GM23248 (cell line): ENCODE results near the gene AARSD1.

ENCODE experiments used
- EZH2 ChIP-seq: fragments of 200-600 bp; sonication (generic); IDR thresholded peaks from 2 replicates; pipeline ENCODE4 v1.6.1; 2018; ENCODE audit warnings: antibody characterized with exemption, mild to moderate bottlenecking; ENCODE audit not compliant: insufficient read depth, poor library complexity, severe bottlenecking
- EZH2phosphoT487 ChIP-seq: fragments of 200-600 bp; sonication (generic); IDR thresholded peaks from 2 replicates; pipeline ENCODE4 v1.6.1; 2018; ENCODE audit warnings: antibody characterized with exemption, moderate library complexity, mild to moderate bottlenecking, low read depth; ENCODE audit not compliant: insufficient read depth

DNA sequence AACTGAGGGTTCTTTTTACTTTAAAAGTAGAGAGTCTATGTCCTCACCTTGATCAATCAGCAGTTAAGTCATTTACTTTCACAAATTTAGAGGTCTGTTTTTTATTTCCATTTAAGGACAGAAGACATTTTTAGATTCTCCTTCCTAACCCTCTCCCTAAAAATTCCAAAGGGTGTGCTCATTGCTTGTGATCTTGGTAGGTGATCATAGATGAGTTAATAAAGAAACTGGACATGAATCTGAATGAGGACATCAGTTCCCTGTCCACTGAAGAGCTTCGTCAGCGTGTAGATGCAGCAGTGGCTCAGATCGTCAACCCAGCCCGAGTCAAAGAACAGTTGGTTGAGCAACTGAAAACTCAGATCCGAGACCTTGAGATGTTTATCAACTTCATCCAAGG is 24.9 kb upstream of the AARSD1 start:
- no peak for TF ChIP-seq EZH2phosphoT487
- no peak for TF ChIP-seq EZH2
